ENCODE data around the gene GAB3. TPM values are rescaled to one million over a fixed set of nuclear protein-coding genes. Genes with fewer than 3 reads are reported as not detected.

The GAB3 gene
- total and polyA plus RNA-seq, 7 donors: 0.46 to 5.5 (median 2.5) TPM

GRCh38 chrX:154791939-154792338 lies 41.1 kb upstream of the GAB3 start:
- WGBS, 2 donors: 92 to 93% methylated on average over 8 of the region's 8 CpGs
- DNase-seq: no peak
- intact Hi-C loops (cut with DNase I): no loop called here
- Histone ChIP-seq H3K27me3 (no peaks in the 10 kb centered on the region), H3K27ac (no peak overlapping the region), H3K36me3 (no peaks in the 10 kb centered on the region), H3K4me1 (peaks cover 0 to 4% (median 0%) of the 10 kb centered on the region in 4 donors), H3K4me3 (no peak overlapping the region), H3K9me3 (no peaks in the 10 kb centered on the region)
- TF ChIP-seq POLR2A (IDR thresholded peaks at IDR 0.05) (no peak), POLR2AphosphoS5 (IDR thresholded peaks at IDR 0.05) (no peak), EP300 (IDR thresholded peaks at IDR 0.05) (no peak)

DNA sequence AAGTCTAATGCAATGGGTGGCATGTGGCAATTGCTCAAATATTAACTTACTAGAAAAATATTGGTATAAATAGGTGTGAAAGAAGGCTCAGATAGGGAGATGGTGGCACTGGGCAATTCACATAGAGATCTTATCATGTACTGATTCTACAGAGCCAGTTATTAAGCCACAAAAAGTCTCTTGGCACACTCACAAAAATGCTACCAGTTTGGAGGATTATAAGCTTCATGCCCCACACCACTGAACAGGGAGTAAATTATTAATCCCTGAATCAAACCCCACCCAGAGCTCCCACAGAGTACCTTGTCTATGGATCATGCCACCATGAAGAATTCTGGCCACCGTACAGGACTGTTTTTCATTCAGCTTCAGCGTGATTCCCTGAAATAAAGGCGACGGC lies 40.6 kb upstream of the GAB3 start:
- no peak overlapping the region for H3K27ac ChIP-seq
- no peaks in the 10 kb centered on the region for H3K36me3 ChIP-seq
- no peak overlapping the region for H3K4me3 ChIP-seq
- no peak for DNase-seq
- H3K4me1 ChIP-seq: no peaks in the 10 kb centered on the region
- no peaks in the 10 kb centered on the region for H3K27me3 ChIP-seq
- no peaks in the 10 kb centered on the region for H3K9me3 ChIP-seq
- intact Hi-C loops (cut with DNase I): no loop called here
- 59 to 73% methylated on average over 4 of the region's 4 CpGs for WGBS, 2 donors
- no peak for TF ChIP-seq EP300 (IDR thresholded peaks at IDR 0.05)
- TF ChIP-seq, protein P1, sequence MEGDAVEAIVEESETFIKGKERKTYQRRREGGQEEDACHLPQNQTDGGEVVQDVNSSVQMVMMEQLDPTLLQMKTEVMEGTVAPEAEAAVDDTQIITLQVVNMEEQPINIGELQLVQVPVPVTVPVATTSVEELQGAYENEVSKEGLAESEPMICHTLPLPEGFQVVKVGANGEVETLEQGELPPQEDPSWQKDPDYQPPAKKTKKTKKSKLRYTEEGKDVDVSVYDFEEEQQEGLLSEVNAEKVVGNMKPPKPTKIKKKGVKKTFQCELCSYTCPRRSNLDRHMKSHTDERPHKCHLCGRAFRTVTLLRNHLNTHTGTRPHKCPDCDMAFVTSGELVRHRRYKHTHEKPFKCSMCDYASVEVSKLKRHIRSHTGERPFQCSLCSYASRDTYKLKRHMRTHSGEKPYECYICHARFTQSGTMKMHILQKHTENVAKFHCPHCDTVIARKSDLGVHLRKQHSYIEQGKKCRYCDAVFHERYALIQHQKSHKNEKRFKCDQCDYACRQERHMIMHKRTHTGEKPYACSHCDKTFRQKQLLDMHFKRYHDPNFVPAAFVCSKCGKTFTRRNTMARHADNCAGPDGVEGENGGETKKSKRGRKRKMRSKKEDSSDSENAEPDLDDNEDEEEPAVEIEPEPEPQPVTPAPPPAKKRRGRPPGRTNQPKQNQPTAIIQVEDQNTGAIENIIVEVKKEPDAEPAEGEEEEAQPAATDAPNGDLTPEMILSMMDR (IDR thresholded peaks at IDR 0.05): no peak
- no peak for TF ChIP-seq POLR2A (IDR thresholded peaks at IDR 0.05)
- no peak for TF ChIP-seq POLR2AphosphoS5 (IDR thresholded peaks at IDR 0.05)

- no peak overlapping the region for H3K27ac ChIP-seq
- H3K4me3 ChIP-seq: no peak overlapping the region
- H3K9me3 ChIP-seq: no peaks in the 10 kb centered on the region
- TF ChIP-seq EP300 (IDR thresholded peaks at IDR 0.05): no peak
- TF ChIP-seq, protein P1 (IDR thresholded peaks at IDR 0.05): no peak
- no peak for TF ChIP-seq POLR2AphosphoS5 (IDR thresholded peaks at IDR 0.05)
- TF ChIP-seq POLR2A (IDR thresholded peaks at IDR 0.05): no peak
- intact Hi-C loops (cut with DNase I): no loop called here
- no peak for DNase-seq
- no peaks in the 10 kb centered on the region for H3K4me1 ChIP-seq
- H3K27me3 ChIP-seq: no peaks in the 10 kb centered on the region
- 73 to 93% methylated on average over 6 of the region's 6 CpGs for WGBS, 2 donors
- peaks cover 0 to 8% (median 0%) of the 10 kb centered on the region in 4 donors for H3K36me3 ChIP-seq
Observed at GRCh38 chrX:154785716-154786115, 34.8 kb upstream of the GAB3 start.

GRCh38 chrX:154784149-154784995 lies 33.5 kb upstream of the GAB3 start:
- H3K4me3 ChIP-seq: no peak overlapping the region
- peaks cover 0 to 8% (median 0%) of the 10 kb centered on the region in 4 donors for H3K36me3 ChIP-seq
- no peaks in the 10 kb centered on the region for H3K27me3 ChIP-seq
- no peak overlapping the region for H3K27ac ChIP-seq
- no peak for TF ChIP-seq EP300 (IDR thresholded peaks at IDR 0.05)
- TF ChIP-seq POLR2AphosphoS5 (IDR thresholded peaks at IDR 0.05): no peak
- no peak for TF ChIP-seq POLR2A (IDR thresholded peaks at IDR 0.05)
- TF ChIP-seq, protein P1 (IDR thresholded peaks at IDR 0.05): no peak
- H3K4me1 ChIP-seq: no peaks in the 10 kb centered on the region
- no peaks in the 10 kb centered on the region for H3K9me3 ChIP-seq
- no peak for DNase-seq
- WGBS, 2 donors: 80 to 86% methylated on average over 13 of the region's 13 CpGs
- intact Hi-C loops (cut with DNase I): no loop called here

GRCh38 chrX:154780968-154781367 lies 30.1 kb upstream of the GAB3 start:
- Histone ChIP-seq H3K27me3 (no peaks in the 10 kb centered on the region), H3K4me1 (no peaks in the 10 kb centered on the region), H3K27ac (no peak overlapping the region), H3K36me3 (peaks cover 0 to 27% (median 2%) of the 10 kb centered on the region in 4 donors), H3K4me3 (no peak overlapping the region), H3K9me3 (no peaks in the 10 kb centered on the region)
- intact Hi-C loops (cut with DNase I): no loop called here
- DNase-seq: no peak
- TF ChIP-seq POLR2A (IDR thresholded peaks at IDR 0.05) (no peak), POLR2AphosphoS5 (IDR thresholded peaks at IDR 0.05) (no peak), EP300 (IDR thresholded peaks at IDR 0.05) (no peak)
- TF ChIP-seq, protein P1 (IDR thresholded peaks at IDR 0.05): no peak
- WGBS, 2 donors: 94 to 97% methylated on average over 9 of the region's 9 CpGs

All from sigmoid colon (tissue), 7 donors.